ENCODE results near the gene CPE.

CPE gene

GRCh38 chr4:165361810-165362209, 17.0 kb upstream of the CPE start:
- intact Hi-C loops (cut with DNase I) = no loop called here

DNA sequence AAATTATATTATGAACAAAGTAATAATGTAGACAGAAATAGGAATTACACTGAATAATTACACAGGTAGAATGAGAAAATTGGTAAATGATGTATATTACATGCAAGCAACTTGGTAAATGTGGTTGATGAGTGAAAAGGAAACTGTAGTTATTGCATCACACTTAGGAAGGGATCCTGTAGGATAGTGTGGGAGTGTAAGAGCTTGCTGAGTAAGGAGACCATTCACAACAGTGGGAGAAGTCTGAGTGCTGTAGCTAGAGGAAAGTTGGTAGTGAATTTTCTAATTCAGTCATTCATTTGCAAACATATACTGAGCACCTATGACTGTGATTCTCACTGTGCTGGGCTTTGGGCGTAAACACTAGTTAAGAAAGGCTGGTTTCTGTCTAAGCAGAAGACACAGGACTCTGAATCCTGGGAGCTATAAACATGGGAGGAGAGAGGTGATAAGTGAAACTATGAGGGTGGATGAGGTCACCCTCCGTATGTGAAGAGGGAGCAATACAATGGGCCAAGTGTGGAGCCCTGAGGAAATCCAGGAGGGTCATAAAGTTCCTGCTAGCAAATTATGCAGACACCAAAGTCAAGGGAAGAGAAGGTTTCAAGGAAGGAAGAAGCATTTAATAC, 14.2 kb upstream of the CPE start:
- intact Hi-C loops (cut with DNase I) = no loop called here

More at GRCh38 chr4:165361810-165362209, 17.0 kb upstream of the CPE start:
- DNase-seq = no peak

DNA sequence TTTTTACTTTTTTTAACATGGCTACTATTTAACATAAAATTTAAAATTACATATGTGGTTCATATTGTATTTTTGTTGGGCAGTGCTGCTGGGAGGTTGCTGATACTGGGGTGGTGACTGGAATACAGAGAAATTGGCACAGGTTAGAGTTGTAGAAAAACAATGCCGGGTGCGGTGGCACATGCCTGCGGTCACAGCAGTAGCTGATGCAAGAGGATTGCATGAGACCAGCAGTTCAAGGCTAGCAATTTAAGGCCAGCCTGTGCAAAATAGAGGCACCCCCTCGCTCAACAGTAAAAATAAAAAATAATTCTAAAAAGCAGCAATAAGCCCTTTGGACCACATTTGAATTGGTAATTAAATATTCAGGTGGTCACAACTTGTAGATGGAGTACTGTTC, 11.8 kb upstream of the CPE start:
- DNase-seq = no peak
- intact Hi-C loops (cut with DNase I) = no loop called here

More for the DNA sequence above, 14.2 kb upstream of the CPE start:
- no peak for DNase-seq

GRCh38 chr4:165368114-165368513, 10.7 kb upstream of the CPE start:
- intact Hi-C loops (cut with DNase I) = no loop called here
- no peak for DNase-seq

DNA sequence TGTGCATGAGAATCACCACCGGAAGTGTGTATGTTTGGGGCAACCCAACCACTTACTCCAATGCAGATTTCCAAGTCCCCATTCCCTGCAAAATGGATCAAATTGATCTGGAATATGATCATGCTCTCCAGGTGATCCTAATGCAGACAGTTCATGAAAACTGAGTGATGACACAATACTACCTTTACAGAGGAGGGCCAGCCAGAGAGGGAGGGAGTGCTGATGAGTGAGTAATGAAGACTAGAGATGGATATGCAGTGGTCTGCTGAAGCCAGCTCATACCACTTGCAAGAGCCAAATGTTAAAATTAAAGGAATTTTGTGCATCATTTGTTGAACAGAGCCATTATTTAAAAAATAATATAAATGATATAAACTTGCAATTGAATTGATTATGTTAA, 10.2 kb upstream of the CPE start:
- no peak for DNase-seq
- intact Hi-C loops (cut with DNase I) = no loop called here

- DNase-seq = no peak
- intact Hi-C loops (cut with DNase I) = no loop called here
These were observed 9.3 kb upstream of the CPE start for GRCh38 chr4:165369522-165369921.

- intact Hi-C loops (cut with DNase I) = no loop called here
- DNase-seq = no peak
These were observed 8.3 kb upstream of the CPE start for GRCh38 chr4:165370530-165370929.

DNA sequence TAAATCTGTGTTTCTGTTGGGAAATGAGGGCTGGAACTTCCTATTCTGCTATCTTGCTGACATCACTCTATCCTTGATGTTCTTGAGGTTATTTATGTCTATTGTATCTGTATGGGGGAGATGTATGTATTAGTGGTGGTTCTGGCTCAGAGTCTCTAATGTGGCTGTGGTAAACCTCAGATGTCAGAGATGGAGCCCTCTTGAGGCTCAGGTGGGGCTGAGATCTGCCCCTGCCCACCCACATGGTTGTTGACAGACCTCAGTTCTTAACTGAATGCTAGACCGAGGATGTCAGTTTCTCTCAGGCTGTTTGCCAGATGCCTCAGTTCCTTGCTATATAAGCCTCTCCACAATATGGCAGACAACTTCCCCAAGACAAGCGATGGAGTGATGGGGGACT, 3.3 kb upstream of the CPE start:
- no peak for DNase-seq
- intact Hi-C loops (cut with DNase I) = no loop called here

DNA sequence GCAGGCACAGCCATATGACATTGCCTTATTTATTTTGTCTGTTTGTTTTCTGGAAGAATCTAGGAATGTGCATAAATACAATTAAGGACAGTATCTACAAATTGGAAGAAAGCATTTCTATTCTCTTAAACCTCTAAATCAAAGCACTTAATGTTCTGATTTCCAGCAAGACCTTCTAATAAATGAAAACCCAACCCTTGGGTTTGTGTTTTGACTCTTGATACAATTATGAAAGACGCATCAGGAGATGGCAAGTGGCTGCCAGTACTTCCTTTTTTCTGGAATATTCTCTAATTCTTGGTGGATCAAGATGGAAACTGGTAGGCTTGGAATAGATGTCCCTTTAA, 437 bp upstream of the CPE start:
- intact Hi-C loops (cut with DNase I) = no loop called here
- DNase-seq = no peak

DNA sequence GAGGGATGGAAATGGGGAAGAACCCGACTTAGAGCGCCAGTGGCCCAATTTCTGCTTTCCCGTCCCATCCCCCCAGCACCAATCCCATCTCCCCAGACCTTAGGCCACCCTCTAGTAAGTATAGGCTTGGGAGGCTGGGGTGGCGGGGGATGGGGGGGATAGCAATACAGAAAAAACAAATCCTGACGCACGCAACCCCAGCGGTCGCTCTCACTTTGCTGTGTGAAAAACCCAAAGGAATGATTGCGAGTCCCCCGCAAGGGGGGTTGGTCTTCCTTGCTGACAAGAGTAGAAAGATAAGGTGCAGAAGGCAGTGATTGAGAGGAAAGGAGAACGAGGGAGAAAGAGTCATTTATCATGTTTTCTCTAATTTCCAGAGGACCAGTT, 863 bp downstream of the CPE start:
- intact Hi-C loops (cut with DNase I) = no loop called here
- DNase-seq = peak in 5 of 10 donors; percentile 20 to 75 (median 34)

DNA sequence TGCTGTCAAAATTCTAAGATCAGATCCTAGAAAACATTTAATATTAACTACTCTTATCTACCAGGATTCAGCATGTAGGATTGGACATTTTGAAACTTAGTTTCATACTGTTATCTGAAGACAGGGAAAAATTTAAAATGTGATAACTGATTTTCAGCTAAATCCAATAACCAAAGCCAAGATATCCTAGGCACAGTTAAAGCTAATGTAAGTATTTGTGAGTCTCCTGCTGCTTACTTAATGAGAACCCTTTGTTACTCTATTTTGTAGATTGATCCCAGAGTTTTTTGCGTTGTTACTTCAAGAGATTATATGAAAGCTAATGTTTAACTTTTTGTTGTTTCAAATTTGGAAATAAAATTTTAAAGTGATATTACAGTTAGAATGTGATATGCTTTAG, 2.0 kb downstream of the CPE start:
- intact Hi-C loops (cut with DNase I) = no loop called here
- no peak for DNase-seq

GRCh38 chr4:165381821-165382373, 3.1 kb downstream of the CPE start:
- no peak for DNase-seq
- intact Hi-C loops (cut with DNase I) = no loop called here

- no peak for DNase-seq
- intact Hi-C loops (cut with DNase I) = no loop called here
These were observed 3.8 kb downstream of the CPE start for GRCh38 chr4:165382640-165383039.

GRCh38 chr4:165383591-165384073, 4.8 kb downstream of the CPE start:
- intact Hi-C loops (cut with DNase I) = no loop called here
- no peak for DNase-seq

- DNase-seq = no peak
- intact Hi-C loops (cut with DNase I) = no loop called here
These were observed 5.4 kb downstream of the CPE start for GRCh38 chr4:165384186-165384585.

DNA sequence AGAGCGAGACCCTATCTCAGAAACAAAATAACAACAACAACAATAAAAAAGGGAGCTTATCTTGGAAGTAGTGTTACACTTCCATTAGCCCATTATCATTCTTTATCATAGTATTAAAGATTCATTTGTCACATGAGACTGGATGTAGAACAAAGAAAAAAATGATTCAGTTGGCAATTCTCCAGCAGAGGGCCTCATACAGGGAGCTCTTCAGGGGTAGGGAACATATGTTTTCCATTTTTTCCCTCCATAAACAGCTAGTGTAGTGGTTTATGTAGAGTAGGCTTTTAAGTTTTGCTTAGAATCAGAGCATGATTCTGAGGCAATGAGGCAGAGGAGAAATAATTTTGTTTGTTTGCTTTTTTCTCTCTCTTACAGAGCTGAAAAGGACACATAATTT, 5.8 kb downstream of the CPE start:
- intact Hi-C loops (cut with DNase I) = no loop called here
- DNase-seq = no peak

GRCh38 chr4:165385126-165385525, 6.3 kb downstream of the CPE start:
- intact Hi-C loops (cut with DNase I) = no loop called here
- DNase-seq = no peak

DNA sequence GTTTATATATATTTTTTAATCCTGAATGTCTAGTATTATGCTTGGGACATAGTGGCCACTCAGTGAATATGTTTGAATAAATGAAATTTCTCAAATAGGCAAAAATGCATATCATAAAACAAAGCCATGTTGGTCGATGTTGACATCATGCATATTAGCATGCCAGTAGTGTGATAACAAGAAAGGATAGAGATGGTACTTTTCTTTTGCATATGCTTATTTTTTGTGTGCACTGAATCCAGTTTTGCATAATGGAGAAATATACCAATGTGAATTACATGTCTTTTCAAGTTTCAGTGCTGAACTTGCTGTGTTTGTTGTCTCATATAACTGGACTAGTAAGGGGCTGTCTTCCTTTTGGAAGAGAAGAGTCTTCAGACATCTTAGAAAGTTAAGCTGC, 7.5 kb downstream of the CPE start:
- intact Hi-C loops (cut with DNase I) = no loop called here
- no peak for DNase-seq

GRCh38 chr4:165388756-165389155, 9.9 kb downstream of the CPE start:
- no peak for DNase-seq
- intact Hi-C loops (cut with DNase I) = no loop called here

GRCh38 chr4:165393051-165393450, 14.2 kb downstream of the CPE start:
- DNase-seq = no peak
- intact Hi-C loops (cut with DNase I) = no loop called here

GRCh38 chr4:165393704-165394103, 14.9 kb downstream of the CPE start:
- no peak for DNase-seq
- intact Hi-C loops (cut with DNase I) = no loop called here

- intact Hi-C loops (cut with DNase I) = no loop called here
- DNase-seq = no peak
These were observed 15.5 kb downstream of the CPE start for GRCh38 chr4:165394275-165394674.

DNA sequence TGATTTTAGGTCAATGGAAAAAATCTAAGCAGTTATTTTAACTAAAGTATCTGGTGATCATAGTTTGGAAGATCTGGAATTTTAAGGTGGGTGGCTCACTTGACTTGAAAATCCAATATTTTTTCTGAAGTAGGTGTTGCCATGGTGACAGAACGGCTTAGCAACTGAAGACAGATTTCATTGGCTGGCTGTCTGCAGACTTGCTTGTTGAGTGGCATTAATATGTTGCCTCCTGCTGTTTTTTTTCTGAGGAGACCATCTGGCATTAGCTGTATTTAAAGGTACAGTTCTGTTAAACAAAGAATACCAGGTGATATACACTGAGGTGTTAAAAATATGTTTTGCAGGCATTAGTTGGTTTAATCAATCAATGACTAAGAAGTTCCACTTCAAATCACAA, 19.8 kb downstream of the CPE start:
- DNase-seq = no peak
- intact Hi-C loops (cut with DNase I) = no loop called here

All from posterior cingulate gyrus (tissue), 11 donors.